HG02759 (cell line): ENCODE data around the gene SH3BP4.

Source experiments
- ATAC-seq: cut with Tn5 transposase; IDR thresholded peaks from one replicate; pipeline ENCODE4 v1.9.1; 2021; ENCODE audit warnings: mild to moderate bottlenecking, moderate library complexity; ENCODE audit not compliant: unreplicated experiment

Gene SH3BP4

DNA sequence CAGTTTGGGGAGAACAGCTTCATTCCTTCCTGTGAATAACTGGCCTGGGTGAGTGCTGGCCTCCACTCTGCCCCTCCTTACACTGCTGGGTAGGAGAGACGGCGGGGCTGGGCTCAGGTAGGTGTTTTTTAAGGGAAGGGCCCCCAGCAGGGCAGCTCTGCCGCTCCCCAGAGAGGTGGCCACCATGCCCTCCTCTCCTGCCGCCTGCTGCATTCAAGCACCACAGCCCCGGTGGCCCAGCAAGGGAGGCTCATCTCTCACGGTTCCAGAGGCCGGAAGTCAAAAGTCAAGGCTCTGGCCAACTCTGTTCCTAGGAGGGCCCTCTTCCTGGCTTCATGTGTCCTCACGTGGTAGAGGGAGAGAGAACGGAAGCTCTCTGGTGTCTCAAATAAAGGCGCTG, 81.1 kb downstream of the SH3BP4 start:
- ATAC-seq: no peak

DNA sequence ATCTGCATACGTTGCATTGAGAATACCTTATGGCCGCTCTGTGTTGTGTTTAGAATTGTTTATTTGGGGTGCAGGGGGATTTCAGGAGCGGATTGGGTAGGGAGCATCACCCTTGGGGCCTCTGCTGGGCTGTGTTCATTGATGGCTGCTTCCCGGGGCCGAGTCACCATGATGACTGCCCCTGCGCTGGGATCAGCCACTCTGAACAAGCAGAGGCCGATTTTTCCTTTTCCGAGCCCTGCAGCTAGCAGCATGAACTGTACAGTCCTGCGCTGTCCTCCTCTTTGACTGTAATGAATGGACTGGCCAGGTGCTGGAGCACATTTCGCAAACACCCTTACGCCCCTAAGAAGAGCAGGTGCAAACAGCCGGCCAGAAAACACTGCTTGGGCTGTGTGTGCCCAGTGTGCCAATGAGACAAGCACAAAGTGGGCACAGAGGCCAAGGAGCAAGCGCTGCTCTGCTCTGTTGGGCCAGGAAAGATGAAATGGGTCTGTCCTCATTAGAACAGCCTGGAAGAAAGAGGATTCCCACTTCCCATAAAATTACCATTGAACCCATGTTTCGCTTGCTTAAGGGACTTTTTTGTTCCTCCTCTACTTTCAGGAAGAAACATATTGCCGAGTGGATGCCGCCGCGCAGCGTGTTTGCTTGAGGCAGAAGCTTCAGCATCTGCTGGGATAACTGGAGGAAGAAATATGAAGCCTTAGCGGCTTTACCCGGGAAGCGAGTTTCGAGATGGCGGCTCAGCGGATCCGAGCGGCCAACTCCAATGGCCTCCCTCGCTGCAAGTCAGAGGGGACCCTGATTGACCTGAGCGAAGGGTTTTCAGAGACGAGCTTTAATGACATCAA, 82.7 kb downstream of the SH3BP4 start:
- ATAC-seq: no peak

DNA sequence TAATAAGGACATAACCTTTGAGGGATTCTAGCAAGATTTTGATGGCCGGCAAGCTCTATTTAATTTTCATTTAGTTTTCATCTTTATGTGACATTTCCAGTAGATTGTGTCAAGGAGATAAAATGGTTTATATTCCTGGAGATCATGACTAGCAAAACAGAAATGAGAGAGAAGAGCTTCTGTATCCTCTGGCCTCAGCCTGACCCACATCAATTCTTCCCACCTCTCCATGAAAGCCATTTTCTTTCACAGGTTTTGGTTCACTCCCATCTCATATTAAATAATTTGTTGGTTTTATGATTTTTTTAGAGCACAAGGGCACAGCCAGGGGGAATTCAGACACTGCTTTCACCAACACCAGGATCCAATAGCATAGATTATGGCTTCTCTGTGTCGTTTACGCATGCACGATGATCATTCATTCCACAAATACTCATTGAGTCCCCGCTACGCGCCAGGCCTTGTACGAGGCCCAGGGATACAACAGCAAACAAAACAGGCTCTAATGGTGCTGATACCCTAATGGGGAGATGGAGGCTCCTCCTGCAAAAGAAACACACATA, 85.9 kb downstream of the SH3BP4 start:
- ATAC-seq: no peak

DNA sequence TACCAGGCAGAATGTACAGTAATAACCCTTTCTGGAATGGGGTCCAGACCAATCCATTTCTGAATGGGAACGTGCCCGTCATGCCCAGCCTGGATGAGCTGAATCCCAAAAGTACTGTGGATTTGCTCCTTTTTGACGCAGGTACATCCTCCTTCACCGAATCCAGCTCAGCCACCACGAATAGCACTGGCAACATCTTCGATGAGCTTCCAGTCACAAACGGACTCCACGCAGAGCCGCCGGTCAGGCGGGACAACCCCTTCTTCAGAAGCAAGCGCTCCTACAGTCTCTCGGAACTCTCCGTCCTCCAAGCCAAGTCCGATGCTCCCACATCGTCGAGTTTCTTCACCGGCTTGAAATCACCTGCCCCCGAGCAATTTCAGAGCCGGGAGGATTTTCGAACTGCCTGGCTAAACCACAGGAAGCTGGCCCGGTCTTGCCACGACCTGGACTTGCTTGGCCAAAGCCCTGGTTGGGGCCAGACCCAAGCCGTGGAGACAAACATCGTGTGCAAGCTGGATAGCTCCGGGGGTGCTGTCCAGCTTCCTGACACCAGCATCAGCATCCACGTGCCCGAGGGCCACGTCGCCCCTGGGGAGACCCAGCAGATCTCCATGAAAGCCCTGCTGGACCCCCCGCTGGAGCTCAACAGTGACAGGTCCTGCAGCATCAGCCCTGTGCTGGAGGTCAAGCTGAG, 89.6 kb downstream of the SH3BP4 start:
- no peak for ATAC-seq

DNA sequence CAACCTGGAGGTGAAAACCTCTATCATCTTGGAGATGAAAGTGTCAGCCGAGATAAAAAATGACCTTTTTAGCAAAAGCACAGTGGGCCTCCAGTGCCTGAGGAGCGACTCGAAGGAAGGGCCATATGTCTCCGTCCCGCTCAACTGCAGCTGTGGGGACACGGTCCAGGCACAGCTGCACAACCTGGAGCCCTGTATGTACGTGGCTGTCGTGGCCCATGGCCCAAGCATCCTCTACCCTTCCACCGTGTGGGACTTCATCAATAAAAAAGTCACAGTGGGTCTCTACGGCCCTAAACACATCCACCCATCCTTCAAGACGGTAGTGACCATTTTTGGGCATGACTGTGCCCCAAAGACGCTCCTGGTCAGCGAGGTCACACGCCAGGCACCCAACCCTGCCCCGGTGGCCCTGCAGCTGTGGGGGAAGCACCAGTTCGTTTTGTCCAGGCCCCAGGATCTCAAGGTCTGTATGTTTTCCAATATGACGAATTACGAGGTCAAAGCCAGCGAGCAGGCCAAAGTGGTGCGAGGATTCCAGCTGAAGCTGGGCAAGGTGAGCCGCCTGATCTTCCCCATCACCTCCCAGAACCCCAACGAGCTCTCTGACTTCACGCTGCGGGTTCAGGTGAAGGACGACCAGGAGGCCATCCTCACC, 90.2 kb downstream of the SH3BP4 start:
- ATAC-seq: no peak

GRCh38 chr2:235042576-235043515, 91.0 kb downstream of the SH3BP4 start:
- no peak for ATAC-seq

GRCh38 chr2:235043762-235044500, 92.1 kb downstream of the SH3BP4 start:
- ATAC-seq: no peak

DNA sequence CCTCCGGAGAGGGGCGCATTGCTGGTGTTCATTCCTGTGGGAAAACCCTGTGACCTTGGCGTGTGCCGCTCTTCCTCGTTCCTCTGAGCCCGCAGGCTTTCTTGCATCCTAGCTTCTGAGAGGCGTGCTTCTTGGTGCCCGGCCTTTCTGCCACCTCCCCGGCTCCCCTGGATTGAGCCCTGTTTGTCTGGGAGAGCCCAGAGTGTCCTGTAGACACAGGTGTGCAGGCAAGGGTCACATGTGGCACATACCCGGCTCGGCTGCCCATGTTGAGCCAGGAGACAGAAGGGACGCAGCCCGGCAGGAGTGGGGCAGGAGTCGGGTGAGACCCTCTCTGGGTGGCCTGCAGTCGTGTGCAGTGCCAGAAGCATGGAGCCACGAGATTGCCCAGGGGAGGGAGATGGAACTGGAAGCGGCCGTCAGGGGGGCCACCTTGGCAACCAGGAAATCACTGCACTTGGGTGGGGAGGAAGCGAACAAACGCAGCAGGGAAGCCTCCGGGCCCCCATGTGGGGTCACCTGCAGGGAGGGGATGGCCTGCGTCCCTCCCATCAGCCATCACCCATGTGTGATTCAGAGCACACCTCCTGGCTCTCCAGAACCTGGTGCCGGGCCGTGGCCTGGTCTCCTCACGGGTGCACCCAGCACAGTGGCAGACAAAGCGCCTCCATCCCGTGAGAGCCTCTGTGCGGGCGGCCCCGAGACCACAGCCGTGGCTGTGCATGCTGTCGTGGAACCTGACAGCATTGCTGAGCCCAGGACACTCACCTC, 92.9 kb downstream of the SH3BP4 start:
- no peak for ATAC-seq

DNA sequence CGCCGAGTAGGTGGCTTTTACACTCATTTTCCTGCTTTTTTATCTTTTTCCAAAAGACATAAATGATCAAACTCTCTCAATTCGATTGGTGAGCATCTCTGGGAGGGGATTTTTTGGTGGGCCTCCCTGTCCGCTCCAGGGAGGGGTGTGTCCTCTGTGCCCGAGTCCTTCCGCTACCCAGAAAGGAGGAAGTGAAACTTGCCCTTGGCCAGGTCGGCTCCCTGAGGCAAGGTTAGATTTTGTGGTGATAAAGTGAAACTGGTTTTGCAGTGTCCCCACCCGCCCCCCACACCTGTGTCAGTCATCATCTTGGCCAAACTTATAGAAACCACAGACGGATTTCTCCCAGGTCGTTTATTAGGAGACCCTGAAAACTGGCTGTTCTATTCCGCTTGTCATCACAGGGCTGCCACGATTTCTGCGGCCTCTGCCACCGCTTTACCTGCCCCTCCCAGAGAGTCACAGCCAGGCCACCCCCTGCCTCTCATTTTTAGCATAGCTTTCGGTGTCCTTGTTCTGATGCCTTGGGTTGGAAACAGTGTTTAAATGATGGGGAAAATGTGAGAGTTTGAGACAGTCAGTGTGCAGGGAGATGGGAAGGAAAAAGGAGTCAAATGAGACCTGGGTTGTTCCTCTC, 93.6 kb downstream of the SH3BP4 start:
- peak; percentile 69 for ATAC-seq

GRCh38 chr2:235045973-235046343, 94.1 kb downstream of the SH3BP4 start:
- ATAC-seq: no peak

GRCh38 chr2:235046589-235046988, 94.8 kb downstream of the SH3BP4 start:
- ATAC-seq: no peak

DNA sequence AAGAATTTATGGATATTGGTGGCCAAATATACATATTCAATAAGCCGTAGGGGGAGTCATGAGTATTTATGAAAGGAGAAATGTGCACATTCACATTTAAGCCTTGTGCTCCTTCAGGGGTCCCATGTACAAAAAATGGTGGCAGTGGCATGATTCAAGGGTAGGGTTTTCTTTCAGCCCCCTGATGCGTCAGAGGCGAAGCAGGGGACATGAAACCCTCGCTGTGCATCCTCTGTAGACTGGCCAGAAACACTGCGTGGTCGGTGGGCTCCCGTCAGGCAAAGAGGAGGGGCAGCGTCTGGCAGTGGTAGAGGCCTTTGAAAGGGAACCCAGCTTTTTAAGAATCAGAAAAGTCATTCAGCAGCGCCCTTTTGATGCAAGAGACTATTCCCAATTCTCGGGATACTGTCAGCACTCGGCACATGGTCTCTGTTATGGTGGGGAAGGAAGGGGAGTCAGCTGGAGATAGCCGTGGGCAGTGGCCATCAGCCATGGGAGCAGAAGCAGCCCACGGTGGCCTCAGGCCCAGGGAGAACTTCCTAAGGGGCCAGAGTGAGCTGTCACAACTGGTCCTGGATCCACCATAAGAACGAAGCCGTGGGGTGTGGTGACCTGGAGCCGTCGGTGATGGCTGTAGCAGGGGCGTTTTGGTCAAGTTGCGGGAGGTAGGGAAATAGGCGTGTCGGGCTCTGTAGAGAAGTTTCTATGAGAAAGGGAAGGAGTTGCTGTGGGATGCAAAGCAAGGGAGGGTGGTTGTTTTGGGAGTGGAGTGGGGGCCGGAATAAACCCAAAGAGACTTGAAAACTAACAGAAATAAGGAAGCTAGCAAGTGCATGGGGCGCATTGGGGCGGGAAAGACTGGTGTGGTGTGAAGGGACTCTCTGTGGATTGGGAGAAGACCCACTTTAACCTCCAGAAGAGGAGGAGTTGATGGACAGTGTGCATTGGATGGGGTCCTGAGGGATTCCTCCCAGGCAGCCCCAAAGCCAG, 95.6 kb downstream of the SH3BP4 start:
- ATAC-seq: no peak

DNA sequence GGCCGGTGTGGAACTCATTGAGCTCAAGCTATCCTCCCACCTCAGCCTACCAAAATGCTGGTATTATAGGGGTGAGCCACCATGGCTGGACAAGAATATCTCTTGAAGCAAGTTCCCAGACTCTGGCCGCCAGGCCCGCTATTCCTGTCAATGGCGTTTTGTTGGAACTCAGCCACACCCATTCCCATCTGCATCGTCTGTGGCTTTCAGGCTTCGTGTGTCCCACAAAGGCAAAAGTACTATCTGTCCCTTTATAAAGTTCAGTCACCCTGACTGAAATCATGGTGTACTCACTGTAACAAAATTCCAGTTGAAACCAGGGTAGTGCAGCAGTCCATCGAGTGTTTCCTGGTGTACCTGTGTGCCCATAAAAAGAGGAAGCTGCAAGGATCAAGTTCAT, 96.7 kb downstream of the SH3BP4 start:
- ATAC-seq: no peak

- no peak for ATAC-seq
Measured at GRCh38 chr2:235049069-235049468, 97.3 kb downstream of the SH3BP4 start.

GRCh38 chr2:235049719-235050118, 97.9 kb downstream of the SH3BP4 start:
- no peak for ATAC-seq

- ATAC-seq: no peak
Measured at GRCh38 chr2:235050980-235051351, 99.1 kb downstream of the SH3BP4 start.
